Sigmoid colon (tissue), 7 donors: Measurements from ENCODE around the gene VPS72. TPM values are rescaled to one million over a fixed set of nuclear protein-coding genes. Genes with fewer than 3 reads are reported as not detected.

Experiments
- DNase-seq: peaks from one replicate; pipeline ENCODE4 v3.0.0-alpha.2; 2019
- H3K27ac ChIP-seq, 4 donors: fragments of 200-600 bp; sonication (generic); one replicate each; pipeline ENCODE4 v1.5.1; 2016 to 2019; ENCODE audit warnings: mild to moderate bottlenecking in 1 of 4
- H3K27me3 ChIP-seq, 3 donors: fragments of 200-600 bp; sonication (generic); one replicate each; pipeline ENCODE4 v1.5.1; 2019; ENCODE audit warnings: mild to moderate bottlenecking in 1 of 3
- H3K36me3 ChIP-seq, 4 donors: fragments of 200-600 bp; sonication (generic); one replicate each; pipeline ENCODE4 v1.5.1; 2016 to 2019
- H3K4me1 ChIP-seq, 4 donors: fragments of 200-600 bp; sonication (generic); one replicate each; pipeline ENCODE4 v1.5.1; 2017 to 2019
- H3K4me3 ChIP-seq, 4 donors: fragments of 200-600 bp; sonication (generic); one replicate each; pipeline ENCODE4 v1.5.1; 2017 to 2019; ENCODE audit warnings: mild to moderate bottlenecking in 2 of 4, moderate library complexity in 1 of 4
- H3K9me3 ChIP-seq, 4 donors: fragments of 200-600 bp in 3 of 4; sonication (generic) in 3 of 4; one replicate each; pipeline versions ENCODE4 v1.5.1 to v1.6.1; 2013 to 2019
- CTCF ChIP-seq, 4 experiments: fragments of 450-650 bp in 3 of 4; fragments of 200-600 bp in 1 of 4; IDR thresholded peaks; one replicate each; pipeline ENCODE4 v1.5.1; 2016 to 2019; ENCODE audit warnings: antibody characterized with exemption in 4 of 4, mild to moderate bottlenecking in 3 of 4, moderate library complexity in 2 of 4
- EP300 ChIP-seq, 4 donors: sonication (generic); formaldehyde crosslinking; IDR thresholded peaks; one replicate each; pipeline ENCODE4 v1.6.1; 2017; ENCODE audit warnings: antibody characterized with exemption in 4 of 4
- POLR2A ChIP-seq, 2 donors: fragments of 450-650 bp; IDR thresholded peaks; one replicate each; pipeline ENCODE4 v1.6.1; 2016; ENCODE audit warnings: antibody characterized with exemption in 2 of 2, mild to moderate bottlenecking in 2 of 2, moderate library complexity in 2 of 2
- POLR2AphosphoS5 ChIP-seq, 4 donors: sonication (generic); formaldehyde crosslinking; IDR thresholded peaks; one replicate each; pipeline ENCODE4 v1.6.1; 2017; ENCODE audit warnings: antibody characterized with exemption in 4 of 4
- WGBS, 2 donors: extraction: QIAGEN DNeasy Blood & Tissue Kit; methylation state at CpG; one replicate each; pipeline ENCODE4 v1.1.7; 2013; 5-methylcytosine and 5-hydroxymethylcytosine counted together
- intact Hi-C: fragments of 100-400 bp; cut with DNase I; formaldehyde crosslinking; loops from one replicate; pipeline ENCODE4 v1.15.1; 2023
- polyA plus RNA-seq, 3 donors: library from polyadenylated mRNA; stranded (reverse); fragments of 200-250 nt; gene quantifications; one replicate each; pipeline ENCODE4 v1.2.3, GENCODE V29; 2013
- total RNA-seq, 4 donors: library from RNA; depleted of rRNA; stranded (reverse); fragments of >200 nt; gene quantifications; one replicate each; pipeline ENCODE4 v1.1.0, GENCODE V29; 2016
- donor health status: healthy with polysubstance abuse.
- donor health status: Bipolar disorder and iron deficiency.
- donor health status: healthy.

Gene VPS72
- total and polyA plus RNA-seq, 7 donors = 24.0 to 49.7 (median 36.2) TPM

- no peaks in the 10 kb centered on the region for H3K9me3 ChIP-seq
- WGBS, 2 donors = 93 to 95% methylated on average over 4 of the region's 4 CpGs
- intact Hi-C loops = no loop called here
- no peak overlapping the region for H3K4me3 ChIP-seq
- no peak for DNase-seq
- peaks cover 0 to 34% (median 7%) of the 10 kb centered on the region in 4 donors for H3K36me3 ChIP-seq
- TF ChIP-seq CTCF (IDR thresholded peaks at IDR 0.05) = no peak
- no peak for TF ChIP-seq POLR2A (IDR thresholded peaks at IDR 0.05)
- TF ChIP-seq EP300 (IDR thresholded peaks at IDR 0.05) = no peak
- no peak for TF ChIP-seq POLR2AphosphoS5 (IDR thresholded peaks at IDR 0.05)
- no peaks in the 10 kb centered on the region for H3K27me3 ChIP-seq
- no peak overlapping the region for H3K27ac ChIP-seq
- H3K4me1 ChIP-seq = peaks cover 0 to 20% (median 9%) of the 10 kb centered on the region in 4 donors
Measured at GRCh38 chr1:151222130-151222529, 32.1 kb upstream of the VPS72 start.

GRCh38 chr1:151221616-151222015 lies 31.6 kb upstream of the VPS72 start:
- no peaks in the 10 kb centered on the region for H3K27me3 ChIP-seq
- no peak overlapping the region for H3K27ac ChIP-seq
- peaks cover 0 to 30% (median 7%) of the 10 kb centered on the region in 4 donors for H3K36me3 ChIP-seq
- H3K4me3 ChIP-seq = no peak overlapping the region
- intact Hi-C loops = no loop called here
- no peak for TF ChIP-seq CTCF (IDR thresholded peaks at IDR 0.05)
- TF ChIP-seq POLR2AphosphoS5 (IDR thresholded peaks at IDR 0.05) = no peak
- TF ChIP-seq POLR2A (IDR thresholded peaks at IDR 0.05) = no peak
- no peak for TF ChIP-seq EP300 (IDR thresholded peaks at IDR 0.05)
- no peaks in the 10 kb centered on the region for H3K9me3 ChIP-seq
- no peak for DNase-seq
- peaks cover 0 to 20% (median 9%) of the 10 kb centered on the region in 4 donors for H3K4me1 ChIP-seq
- WGBS, 2 donors = 88 to 96% methylated on average over 1 of the region's 1 CpG

GRCh38 chr1:151213560-151213959 lies 23.6 kb upstream of the VPS72 start:
- intact Hi-C loops = no loop called here
- Histone ChIP-seq H3K27me3 (no peaks in the 10 kb centered on the region), H3K27ac (no peak overlapping the region), H3K36me3 (peaks cover 0 to 28% (median 2%) of the 10 kb centered on the region in 4 donors), H3K9me3 (no peaks in the 10 kb centered on the region), H3K4me3 (no peak overlapping the region), H3K4me1 (peaks cover 0 to 34% (median 17%) of the 10 kb centered on the region in 4 donors)
- no peak for DNase-seq
- 52 to 64% methylated on average over 2 of the region's 2 CpGs for WGBS, 2 donors
- no peak for TF ChIP-seq POLR2A (IDR thresholded peaks at IDR 0.05)
- no peak for TF ChIP-seq EP300 (IDR thresholded peaks at IDR 0.05)
- no peak for TF ChIP-seq CTCF (IDR thresholded peaks at IDR 0.05)
- TF ChIP-seq POLR2AphosphoS5 (IDR thresholded peaks at IDR 0.05) = no peak

GRCh38 chr1:151211972-151212705 lies 22.1 kb upstream of the VPS72 start:
- peak overlapping the region in 1 of 4 donors; percentile 46 for H3K27ac ChIP-seq
- TF ChIP-seq POLR2A (IDR thresholded peaks at IDR 0.05) = no peak
- no peak for TF ChIP-seq CTCF (IDR thresholded peaks at IDR 0.05)
- TF ChIP-seq EP300 (IDR thresholded peaks at IDR 0.05) = no peak
- no peak for TF ChIP-seq POLR2AphosphoS5 (IDR thresholded peaks at IDR 0.05)
- peaks cover 0 to 42% (median 3%) of the 10 kb centered on the region in 4 donors for H3K36me3 ChIP-seq
- no peaks in the 10 kb centered on the region for H3K27me3 ChIP-seq
- no peak overlapping the region for H3K4me3 ChIP-seq
- peaks cover 0 to 37% (median 17%) of the 10 kb centered on the region in 4 donors for H3K4me1 ChIP-seq
- no peak for DNase-seq
- 78 to 88% methylated on average over 15 of the region's 15 CpGs for WGBS, 2 donors
- no peaks in the 10 kb centered on the region for H3K9me3 ChIP-seq
- intact Hi-C loops = no loop called here
